ENCODE data around the gene KCNIP2. TPM values are rescaled to one million over a fixed set of nuclear protein-coding genes. Genes with fewer than 3 reads are reported as not detected.

Gene KCNIP2
- total RNA-seq, 8 experiments from 2014 or later = 1.4 to 8.8 (median 4.9) TPM

GRCh38 chr10:101784558-101784957 is 59.0 kb downstream of the KCNIP2 start:
- Histone ChIP-seq H3K27ac (no peak overlapping the region), H3K4me1 (replicated peaks in 1 of 2) (peaks cover 10 to 11% of the 10 kb centered on the region in 2 donors), H3K4me3 (no peak overlapping the region)
- ATAC-seq (replicated peaks in 6 of 8) = no peak
- in situ Hi-C loops (cut with MboI; ENCODE audit: low pct_unique_long_range_greater_than_20kb in 2 of 9, low sequenced_read_pairs in 9 of 9, unreplicated experiment in 9 of 9) = loop anchor here in 4 of 9 experiments (25.0 kb wide), 2 partner anchors 172 to 572 kb away; no protein-coding TSS in a partner anchor
- 60 to 100% (median 88%) methylated on average over 1 to 2 of the region's 2 CpGs for WGBS, 10 experiments

GRCh38 chr10:101783736-101784118 is 59.9 kb downstream of the KCNIP2 start:
- Histone ChIP-seq H3K4me3 (peak overlapping the region; percentile 51 to 90 (median 78)), H3K4me1 (replicated peaks in 1 of 2) (peaks cover 10 to 19% of the 10 kb centered on the region in 2 donors), H3K27ac (peak overlapping the region in 1 of 2 donors; percentile 6)
- peak; percentile 0 to 9 (median 3) for ATAC-seq (replicated peaks in 6 of 8)
- in situ Hi-C loops (cut with MboI; ENCODE audit: low pct_unique_long_range_greater_than_20kb in 2 of 9, low sequenced_read_pairs in 9 of 9, unreplicated experiment in 9 of 9) = loop anchor here in 4 of 9 experiments (25.0 kb wide), 2 partner anchors 171 to 571 kb away; no protein-coding TSS in a partner anchor
- WGBS, 10 experiments = 20 to 100% (median 69%) methylated on average over 1 to 8 of the region's 10 CpGs

GRCh38 chr10:101782811-101783735 is 60.5 kb downstream of the KCNIP2 start, which contains the start of gene NPM3:
Gene NPM3 (minus strand): TSS chr10:101783446. CDS start chr10:101783390, 56 bp downstream.
- peak; percentile 52 to 90 (median 84) for ATAC-seq (replicated peaks in 6 of 8)
- in situ Hi-C loops (cut with MboI; ENCODE audit: low pct_unique_long_range_greater_than_20kb in 2 of 9, low sequenced_read_pairs in 9 of 9, unreplicated experiment in 9 of 9) = loop anchor here in 4 of 9 experiments (25.0 kb wide), 2 partner anchors 171 to 571 kb away; no protein-coding TSS in a partner anchor
- 0 to 20% (median 2%) methylated on average over 1 to 17 of the region's 57 CpGs; no CpG with 5 or more reads in 3 of the 10 experiments for WGBS, 10 experiments
- Histone ChIP-seq H3K27ac (peak within 1 kb of the TSS; percentile 49 to 50), H3K4me1 (replicated peaks in 1 of 2) (peaks cover 10 to 23% of the 10 kb centered on the region in 2 donors), H3K4me3 (peak within 1 kb of the TSS; percentile 51 to 90 (median 78))

GRCh38 chr10:101781984-101782810 is 61.4 kb downstream of the KCNIP2 start:
- no peak for ATAC-seq (replicated peaks in 6 of 8)
- in situ Hi-C loops (cut with MboI; ENCODE audit: low pct_unique_long_range_greater_than_20kb in 2 of 9, low sequenced_read_pairs in 9 of 9, unreplicated experiment in 9 of 9) = loop anchor here in 4 of 9 experiments (25.0 kb wide), 2 partner anchors 170 to 570 kb away; no protein-coding TSS in a partner anchor
- peak overlapping the region; percentile 51 to 90 (median 78) for H3K4me3 ChIP-seq
- H3K4me1 ChIP-seq (replicated peaks in 1 of 2) = peaks cover 10 to 23% of the 10 kb centered on the region in 2 donors
- 0 to 80% (median 24%) methylated on average over 1 to 5 of the region's 17 CpGs; no CpG with 5 or more reads in 4 of the 10 experiments for WGBS, 10 experiments
- no peak overlapping the region for H3K27ac ChIP-seq

GRCh38 chr10:101781655-101781983 is 62.0 kb downstream of the KCNIP2 start:
- no peak for ATAC-seq (replicated peaks in 6 of 8)
- in situ Hi-C loops (cut with MboI; ENCODE audit: low pct_unique_long_range_greater_than_20kb in 2 of 9, low sequenced_read_pairs in 9 of 9, unreplicated experiment in 9 of 9) = loop anchor here in 4 of 9 experiments (25.0 kb wide), 2 partner anchors 169 to 569 kb away; no protein-coding TSS in a partner anchor
- no peak overlapping the region for H3K27ac ChIP-seq
- no peak overlapping the region for H3K4me3 ChIP-seq
- H3K4me1 ChIP-seq (replicated peaks in 1 of 2) = peaks cover 10 to 23% of the 10 kb centered on the region in 2 donors
- 50 to 100% (median 87%) methylated on average over 2 to 6 of the region's 7 CpGs; no CpG with 5 or more reads in 6 of the 10 experiments for WGBS, 10 experiments

GRCh38 chr10:101780818-101781654 is 62.6 kb downstream of the KCNIP2 start:
- H3K4me1 ChIP-seq (replicated peaks in 1 of 2) = peaks cover 10 to 23% of the 10 kb centered on the region in 2 donors
- no peak overlapping the region for H3K4me3 ChIP-seq
- peak; percentile 22 to 54 (median 43) for ATAC-seq (replicated peaks in 6 of 8)
- in situ Hi-C loops (cut with MboI; ENCODE audit: low pct_unique_long_range_greater_than_20kb in 2 of 9, low sequenced_read_pairs in 9 of 9, unreplicated experiment in 9 of 9) = loop anchor here in 4 of 9 experiments (25.0 kb wide), 2 partner anchors 169 to 569 kb away; no protein-coding TSS in a partner anchor
- H3K27ac ChIP-seq = no peak overlapping the region
- WGBS, 10 experiments = 27 to 60% (median 55%) methylated on average over 1 to 5 of the region's 14 CpGs; no CpG with 5 or more reads in 7 of the 10 experiments

- WGBS, 10 experiments = 42 to 50% methylated on average over 4 to 13 of the region's 17 CpGs; no CpG with 5 or more reads in 8 of the 10 experiments
- no peak for ATAC-seq (replicated peaks in 6 of 8)
- Histone ChIP-seq H3K4me1 (replicated peaks in 1 of 2) (peaks cover 10 to 25% of the 10 kb centered on the region in 2 donors), H3K4me3 (no peak overlapping the region), H3K27ac (no peak overlapping the region)
- in situ Hi-C loops (cut with MboI; ENCODE audit: low pct_unique_long_range_greater_than_20kb in 2 of 9, low sequenced_read_pairs in 9 of 9, unreplicated experiment in 9 of 9) = loop anchor here in 4 of 9 experiments (25.0 kb wide), 2 partner anchors 168 to 568 kb away; no protein-coding TSS in a partner anchor
Observed at GRCh38 chr10:101780187-101780817, 63.3 kb downstream of the KCNIP2 start.

- peak in 6 of 8 experiments; percentile 14 to 47 (median 23) for ATAC-seq (replicated peaks in 6 of 8)
- in situ Hi-C loops (cut with MboI; ENCODE audit: low pct_unique_long_range_greater_than_20kb in 2 of 9, low sequenced_read_pairs in 9 of 9, unreplicated experiment in 9 of 9) = loop anchor here in 5 of 9 experiments (10.0 to 25.0 kb wide), 3 partner anchors 167 to 567 kb away; no protein-coding TSS in a partner anchor
- peaks cover 10 to 25% of the 10 kb centered on the region in 2 donors for H3K4me1 ChIP-seq (replicated peaks in 1 of 2)
- peak overlapping the region in 1 of 5 donors; percentile 24 for H3K4me3 ChIP-seq
- no peak overlapping the region for H3K27ac ChIP-seq
- 0 to 10% methylated on average over 2 to 4 of the region's 51 CpGs; no CpG with 5 or more reads in 8 of the 10 experiments for WGBS, 10 experiments
Observed at GRCh38 chr10:101779544-101780186, 63.9 kb downstream of the KCNIP2 start.

- peak in 3 of 8 experiments; percentile 8 to 21 (median 13) for ATAC-seq (replicated peaks in 6 of 8)
- H3K4me3 ChIP-seq = peak overlapping the region in 3 of 5 donors; percentile 2 to 24 (median 21)
- no peak overlapping the region for H3K27ac ChIP-seq
- peaks cover 10 to 27% of the 10 kb centered on the region in 2 donors for H3K4me1 ChIP-seq (replicated peaks in 1 of 2)
- in situ Hi-C loops (cut with MboI; ENCODE audit: low pct_unique_long_range_greater_than_20kb in 2 of 9, low sequenced_read_pairs in 9 of 9, unreplicated experiment in 9 of 9) = loop anchor here in 5 of 9 experiments (10.0 to 25.0 kb wide), 3 partner anchors 167 to 567 kb away; no protein-coding TSS in a partner anchor
- WGBS, 10 experiments = 0 to 75% (median 4%) methylated on average over 1 to 14 of the region's 58 CpGs; no CpG with 5 or more reads in 7 of the 10 experiments
Observed at GRCh38 chr10:101778781-101779543, 64.6 kb downstream of the KCNIP2 start.

- peak overlapping the region in 1 of 5 donors; percentile 24 for H3K4me3 ChIP-seq
- in situ Hi-C loops (cut with MboI; ENCODE audit: low pct_unique_long_range_greater_than_20kb in 2 of 9, low sequenced_read_pairs in 9 of 9, unreplicated experiment in 9 of 9) = loop anchor here in 5 of 9 experiments (10.0 to 25.0 kb wide), 3 partner anchors 166 to 566 kb away; no protein-coding TSS in a partner anchor
- 7 to 100% (median 37%) methylated on average over 2 to 4 of the region's 12 CpGs; no CpG with 5 or more reads in 7 of the 10 experiments for WGBS, 10 experiments
- H3K27ac ChIP-seq = no peak overlapping the region
- H3K4me1 ChIP-seq (replicated peaks in 1 of 2) = peaks cover 15 to 27% of the 10 kb centered on the region in 2 donors
- no peak for ATAC-seq (replicated peaks in 6 of 8)
Observed at GRCh38 chr10:101778151-101778780, 65.3 kb downstream of the KCNIP2 start.

Measured in motor neuron (in vitro differentiated cells).